Calu3 (cell line): ENCODE data around the gene HTR5A. TPM values are rescaled to one million over a fixed set of nuclear protein-coding genes. Genes with fewer than 3 reads are reported as not detected.

ENCODE experiments used
- BruUV-seq: library from RNA; stranded (reverse); fragments of 400-500 nt; replicated peaks from 2 replicates; lab custom pipeline; 2021; lab: Mats Ljungman, UMichigan
- CTCF ChIA-PET: fragments of 300-600 bp; sonication (Branson Sonifier 250); formaldehyde crosslinking; loops from one replicate; lab custom pipeline; 2022; ENCODE audit warnings: antibody characterized with exemption; lab: Charles Lee
- DNase-seq: peaks from one replicate; pipeline ENCODE4 v3.0.0; 2022
- H3K27ac Mint-ChIP-seq: one replicate; pipeline ENCODE4 v1.8.0; 2022; ENCODE audit warnings: mixed read lengths; ENCODE audit not compliant: unreplicated experiment
- H3K27me3 Mint-ChIP-seq: one replicate; pipeline ENCODE4 v1.8.0; 2022; ENCODE audit warnings: mixed read lengths; ENCODE audit not compliant: unreplicated experiment
- H3K36me3 Mint-ChIP-seq: one replicate; pipeline ENCODE4 v1.8.0; 2022; ENCODE audit warnings: mild to moderate bottlenecking, moderate library complexity, mixed read lengths; ENCODE audit not compliant: insufficient read depth, unreplicated experiment
- H3K4me1 Mint-ChIP-seq: one replicate; pipeline ENCODE4 v1.8.0; 2022; ENCODE audit warnings: mild to moderate bottlenecking, low read depth, mixed read lengths; ENCODE audit not compliant: unreplicated experiment
- H3K4me3 Mint-ChIP-seq: one replicate; pipeline ENCODE4 v1.8.0; 2022; ENCODE audit warnings: mild to moderate bottlenecking, low read depth, moderate library complexity, mixed read lengths; ENCODE audit not compliant: unreplicated experiment
- H3K9me3 Mint-ChIP-seq: one replicate; pipeline ENCODE4 v1.8.0; 2022; ENCODE audit warnings: low read depth, mixed read lengths; ENCODE audit not compliant: unreplicated experiment
- intact Hi-C: fragments of 100-400 bp; cut with micrococcal nuclease; formaldehyde crosslinking; loops from one replicate; pipeline ENCODE4 v1.10.0; 2022; ENCODE audit not compliant: unreplicated experiment
- total RNA-seq: library from RNA; stranded (reverse); gene quantifications from 2 replicates; pipeline ENCODE4 v1.2.3, GENCODE V29; 2022
- TF ChIP-seq, protein P1 (sequence below): fragments of 200-600 bp; IDR thresholded peaks from one replicate; pipeline ENCODE4 v1.8.0; 2022; ENCODE audit warnings: antibody characterized with exemption; ENCODE audit not compliant: unreplicated experiment

Gene HTR5A
- total RNA-seq, 1 experiment from 2014 or later = not detected

DNA sequence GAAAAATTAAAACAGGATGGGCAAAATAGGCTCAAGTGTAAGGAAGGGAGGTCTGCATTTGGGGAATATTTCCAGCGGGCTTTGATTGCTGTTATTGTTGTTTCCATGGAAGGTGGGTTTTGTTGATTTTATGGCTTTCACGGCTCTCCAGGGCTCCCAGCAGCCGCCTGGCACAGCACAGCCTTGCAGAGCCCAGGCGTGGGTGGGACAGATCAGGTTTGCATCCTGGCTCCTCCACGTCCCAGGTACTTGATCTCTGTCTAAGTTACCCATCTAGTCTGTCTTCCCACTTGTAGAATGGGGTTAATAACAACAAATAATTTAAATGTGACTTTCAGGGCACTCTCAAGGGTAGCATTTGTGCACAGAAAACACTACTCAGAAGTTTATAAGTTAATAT, 45.2 kb downstream of the HTR5A start:
- DNase-seq = no peak
- Mint-ChIP-seq H3K9me3 (peaks cover 8% of the 10 kb centered on the region), H3K4me1 (no peaks in the 10 kb centered on the region), H3K27me3 (peaks cover 84% of the 10 kb centered on the region), H3K36me3 (no peaks in the 10 kb centered on the region), H3K27ac (no peak overlapping the region), H3K4me3 (no peak overlapping the region)
- CTCF ChIA-PET = interaction anchor here (0.7 kb wide), 1 partner anchor 26 kb away, joined by 5 read pairs; no protein-coding TSS in a partner anchor
- intact Hi-C loops = no loop called here
- BruUV-seq = no TSS peak
- TF ChIP-seq, protein P1, sequence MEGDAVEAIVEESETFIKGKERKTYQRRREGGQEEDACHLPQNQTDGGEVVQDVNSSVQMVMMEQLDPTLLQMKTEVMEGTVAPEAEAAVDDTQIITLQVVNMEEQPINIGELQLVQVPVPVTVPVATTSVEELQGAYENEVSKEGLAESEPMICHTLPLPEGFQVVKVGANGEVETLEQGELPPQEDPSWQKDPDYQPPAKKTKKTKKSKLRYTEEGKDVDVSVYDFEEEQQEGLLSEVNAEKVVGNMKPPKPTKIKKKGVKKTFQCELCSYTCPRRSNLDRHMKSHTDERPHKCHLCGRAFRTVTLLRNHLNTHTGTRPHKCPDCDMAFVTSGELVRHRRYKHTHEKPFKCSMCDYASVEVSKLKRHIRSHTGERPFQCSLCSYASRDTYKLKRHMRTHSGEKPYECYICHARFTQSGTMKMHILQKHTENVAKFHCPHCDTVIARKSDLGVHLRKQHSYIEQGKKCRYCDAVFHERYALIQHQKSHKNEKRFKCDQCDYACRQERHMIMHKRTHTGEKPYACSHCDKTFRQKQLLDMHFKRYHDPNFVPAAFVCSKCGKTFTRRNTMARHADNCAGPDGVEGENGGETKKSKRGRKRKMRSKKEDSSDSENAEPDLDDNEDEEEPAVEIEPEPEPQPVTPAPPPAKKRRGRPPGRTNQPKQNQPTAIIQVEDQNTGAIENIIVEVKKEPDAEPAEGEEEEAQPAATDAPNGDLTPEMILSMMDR = no peak

DNA sequence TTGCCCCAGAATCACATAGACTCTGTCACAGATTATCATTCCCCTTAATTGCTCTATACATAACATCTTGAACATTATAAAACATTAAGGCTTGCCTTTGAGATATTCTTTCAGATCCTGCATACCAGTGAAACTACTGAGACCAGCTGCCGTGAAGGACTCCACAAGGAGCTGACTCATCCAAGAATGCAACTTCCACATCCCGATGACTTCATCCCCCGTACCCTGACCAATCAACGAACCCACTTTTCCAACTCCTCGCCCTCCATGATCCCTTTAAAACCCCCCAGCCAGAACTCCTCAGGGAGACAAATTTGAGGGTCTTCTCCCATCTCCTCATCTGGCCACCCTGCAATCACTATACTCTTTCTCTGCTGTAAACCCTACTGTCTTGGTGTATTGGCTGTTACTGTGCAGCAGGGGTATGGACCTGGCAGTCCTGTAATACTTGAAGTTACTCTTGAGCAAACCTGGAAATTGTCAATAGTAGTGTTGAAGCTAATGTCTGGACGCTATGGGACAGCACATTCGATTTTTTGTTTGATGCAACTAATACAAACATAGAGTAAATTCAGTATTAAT, 49.8 kb downstream of the HTR5A start:
- Mint-ChIP-seq H3K27ac (no peak overlapping the region), H3K36me3 (no peaks in the 10 kb centered on the region), H3K9me3 (peaks cover 13% of the 10 kb centered on the region), H3K27me3 (peaks cover 67% of the 10 kb centered on the region), H3K4me3 (no peak overlapping the region), H3K4me1 (no peaks in the 10 kb centered on the region)
- DNase-seq = no peak
- CTCF ChIA-PET = no interaction called here
- TF ChIP-seq, protein P1 = no peak
- intact Hi-C loops = no loop called here
- no TSS peak for BruUV-seq

DNA sequence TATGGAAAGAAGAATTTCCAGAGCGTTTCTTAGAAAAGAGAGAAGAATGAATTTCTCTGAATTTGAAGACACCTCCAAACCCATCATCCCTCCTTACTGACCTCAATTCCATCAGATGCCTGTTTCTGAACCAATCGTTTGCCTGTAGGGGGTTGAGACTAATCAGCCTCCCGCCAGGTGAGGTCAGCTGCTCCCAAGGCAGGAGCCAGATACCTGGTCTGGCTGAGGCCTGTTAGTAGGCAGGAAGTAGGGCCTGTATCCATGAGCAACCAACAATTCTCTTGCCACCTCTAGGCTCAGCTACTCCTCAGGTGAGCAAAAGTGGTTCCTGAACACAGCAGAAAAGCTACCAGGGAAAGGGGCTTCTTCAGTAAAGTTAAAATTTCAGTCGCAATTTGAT, 50.3 kb downstream of the HTR5A start:
- no peak for DNase-seq
- CTCF ChIA-PET = no interaction called here
- Mint-ChIP-seq H3K27me3 (peaks cover 62% of the 10 kb centered on the region), H3K4me1 (no peaks in the 10 kb centered on the region), H3K36me3 (no peaks in the 10 kb centered on the region), H3K9me3 (peaks cover 13% of the 10 kb centered on the region), H3K27ac (no peak overlapping the region), H3K4me3 (no peak overlapping the region)
- TF ChIP-seq, protein P1 = no peak
- no TSS peak for BruUV-seq
- intact Hi-C loops = no loop called here

DNA sequence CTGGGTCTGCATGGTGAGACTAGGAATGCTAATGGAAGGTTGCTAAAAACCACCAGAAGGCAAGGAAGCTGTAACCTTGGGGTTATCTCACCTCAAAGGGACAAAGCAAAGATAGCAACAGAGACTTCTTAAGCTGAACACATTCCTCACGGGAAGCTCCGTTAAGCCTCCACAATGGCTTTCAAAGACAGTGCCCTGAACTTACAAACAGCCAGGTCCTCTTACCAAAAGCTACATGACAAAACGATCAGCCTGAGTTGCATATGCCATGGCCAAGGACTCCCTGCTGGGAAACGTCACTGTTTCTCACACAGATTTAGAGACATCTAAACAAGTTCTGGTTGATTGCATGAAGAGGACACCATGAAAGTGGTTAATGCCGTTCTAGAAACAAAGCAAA, 52.7 kb downstream of the HTR5A start:
- intact Hi-C loops = no loop called here
- TF ChIP-seq, protein P1 = no peak
- H3K36me3 Mint-ChIP-seq = no peaks in the 10 kb centered on the region
- CTCF ChIA-PET = no interaction called here
- BruUV-seq = no TSS peak
- H3K4me1 Mint-ChIP-seq = no peaks in the 10 kb centered on the region
- no peak overlapping the region for H3K4me3 Mint-ChIP-seq
- peaks cover 14% of the 10 kb centered on the region for H3K9me3 Mint-ChIP-seq
- peaks cover 39% of the 10 kb centered on the region for H3K27me3 Mint-ChIP-seq
- no peak for DNase-seq
- H3K27ac Mint-ChIP-seq = no peak overlapping the region
